NCI-H1092 treated with DMSO at 0.1 percent for 48 hours (cell line): ENCODE measurements around the gene SPAG7.

Source experiments
- DNase-seq: peaks from one replicate; lab custom pipeline; 2025; lab: John Stamatoyannopoulos, UW

Gene SPAG7

GRCh38 chr17:4974115-4974670 lies 6.6 kb upstream of the SPAG7 start:
- DNase-seq: no peak

GRCh38 chr17:4973256-4974114 lies 5.9 kb upstream of the SPAG7 start:
- no peak for DNase-seq

DNA sequence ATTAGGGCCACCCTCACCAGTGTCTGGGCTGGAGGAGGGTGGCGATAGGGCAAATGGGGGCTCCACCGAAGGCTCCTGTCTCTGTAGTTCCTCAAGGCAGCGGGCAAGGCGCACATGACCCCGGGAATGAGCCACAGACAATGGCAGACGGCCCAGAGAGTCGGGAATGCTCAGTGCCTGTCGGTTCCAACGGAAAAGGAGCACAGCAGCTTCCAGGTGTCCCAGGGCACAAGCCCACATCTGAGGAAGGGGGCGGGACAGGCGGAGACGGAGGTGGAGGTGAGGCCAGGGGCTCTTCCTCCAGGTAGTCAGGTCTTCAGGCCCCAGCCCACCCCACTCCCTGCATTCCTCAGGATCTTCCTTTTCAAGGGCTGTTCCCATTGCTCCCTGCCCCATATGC lies 5.1 kb upstream of the SPAG7 start:
- no peak for DNase-seq

- no peak for DNase-seq
Observed at GRCh38 chr17:4972322-4972721, 4.7 kb upstream of the SPAG7 start.

DNA sequence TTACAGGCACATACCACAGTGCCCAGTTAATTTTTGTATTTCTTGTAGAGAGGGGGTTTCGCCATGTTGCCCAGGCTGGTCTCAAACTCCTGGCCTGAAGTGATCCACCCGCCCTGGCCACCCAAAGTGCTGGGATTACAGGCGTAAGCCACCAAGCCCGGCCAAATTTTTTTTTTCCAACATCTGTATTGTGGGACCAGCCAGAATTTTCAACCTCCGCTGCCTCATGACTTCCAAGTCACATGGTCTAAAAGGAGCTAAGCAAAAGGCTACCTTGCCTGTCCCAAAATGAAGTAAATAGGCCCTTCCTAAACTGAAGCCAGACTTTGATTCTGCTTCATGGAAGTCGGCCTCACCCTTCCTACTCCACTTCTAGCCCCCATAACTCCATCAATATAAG lies 4.2 kb upstream of the SPAG7 start:
- DNase-seq: no peak

- DNase-seq: no peak
Observed at GRCh38 chr17:4970273-4970672, 2.7 kb upstream of the SPAG7 start.

- DNase-seq: no peak
Observed at GRCh38 chr17:4969551-4970173, 2.0 kb upstream of the SPAG7 start.

DNA sequence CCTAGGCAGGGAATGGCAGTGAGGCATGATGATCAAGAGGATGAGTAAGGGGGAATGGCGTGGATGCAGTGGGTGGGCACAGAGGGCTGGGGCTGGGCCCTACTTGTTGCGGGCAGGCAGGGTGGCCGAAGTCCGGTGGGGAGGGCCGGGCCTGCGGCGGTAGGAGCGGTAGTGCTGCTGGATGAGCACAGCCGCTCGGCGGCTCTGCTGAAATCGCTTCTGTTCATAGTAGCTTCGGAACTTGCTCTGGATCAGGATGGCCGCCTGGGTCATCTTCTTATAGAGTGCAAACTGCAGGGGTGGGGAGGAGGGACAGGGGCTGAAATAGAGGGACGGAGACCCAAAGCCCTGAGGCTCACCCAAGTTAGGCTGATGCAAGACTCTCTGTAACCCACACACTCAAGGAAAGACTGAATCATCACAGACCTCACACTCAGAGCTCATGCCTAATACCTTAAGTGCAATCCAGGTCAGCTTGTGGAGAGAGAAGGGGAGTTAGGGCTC lies 1.5 kb upstream of the SPAG7 start:
- DNase-seq: no peak

DNA sequence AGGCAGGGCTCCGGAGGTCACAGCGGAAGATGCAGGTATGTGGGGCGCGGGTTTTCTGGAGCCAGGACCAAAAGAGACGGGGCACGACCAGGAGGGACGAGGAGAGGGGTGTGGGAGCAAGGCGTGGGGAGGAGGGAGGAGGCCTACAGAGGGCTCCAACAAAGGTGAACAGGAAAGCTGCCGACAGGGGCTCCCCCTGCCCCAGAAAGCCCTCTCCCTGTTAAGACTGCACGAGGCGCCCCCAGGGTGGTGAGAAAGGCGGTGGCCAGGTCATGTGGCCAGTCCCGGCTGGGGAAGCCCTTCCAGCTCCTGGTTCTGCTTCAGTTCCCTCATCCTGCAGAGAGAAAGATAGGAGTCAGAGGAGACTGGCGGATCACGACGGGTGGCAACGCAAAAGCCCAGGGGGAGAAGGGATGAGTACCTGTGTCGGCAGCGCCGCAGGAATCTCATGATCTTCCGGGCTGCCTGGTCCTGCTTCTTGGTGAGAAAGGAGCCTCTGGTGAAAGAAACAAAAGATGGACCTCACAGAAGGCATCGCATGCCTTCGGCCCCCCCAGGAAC lies 949 bp upstream of the SPAG7 start:
- no peak for DNase-seq

DNA sequence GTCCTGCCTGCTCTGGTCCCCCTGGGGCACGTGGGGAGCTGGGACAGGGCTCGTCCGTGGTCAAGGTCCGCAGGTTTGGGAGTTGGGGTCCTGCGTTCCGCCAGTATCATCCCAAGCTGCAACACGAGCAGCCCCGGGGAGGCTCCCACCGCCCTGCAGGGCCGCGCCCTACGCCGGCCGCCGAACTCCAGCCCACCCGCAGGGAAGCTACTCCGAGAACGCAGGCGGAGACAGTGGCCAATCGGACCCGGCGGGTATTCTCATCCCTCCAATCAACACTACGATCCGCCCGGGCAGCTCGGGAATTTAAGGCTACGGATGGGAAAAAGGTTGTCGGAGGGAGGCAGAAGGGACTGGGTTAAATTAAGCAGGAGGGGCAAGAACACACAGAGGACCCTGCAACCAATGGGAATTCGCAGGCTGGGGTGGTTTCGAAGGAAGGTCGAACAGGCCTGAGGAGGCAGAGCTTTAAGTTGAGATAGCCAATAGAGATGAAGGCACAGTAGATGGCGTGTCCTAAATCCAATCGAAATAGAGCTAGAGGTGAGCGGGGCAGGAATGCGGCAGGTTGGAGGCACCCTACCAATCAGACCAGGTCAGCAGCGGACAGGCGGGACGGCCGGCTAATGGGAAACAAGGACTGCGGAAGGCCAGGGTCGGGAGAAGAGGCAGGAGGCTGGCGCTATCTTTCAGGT lies 626 bp downstream of the SPAG7 start:
- DNase-seq: peak; percentile 99

DNA sequence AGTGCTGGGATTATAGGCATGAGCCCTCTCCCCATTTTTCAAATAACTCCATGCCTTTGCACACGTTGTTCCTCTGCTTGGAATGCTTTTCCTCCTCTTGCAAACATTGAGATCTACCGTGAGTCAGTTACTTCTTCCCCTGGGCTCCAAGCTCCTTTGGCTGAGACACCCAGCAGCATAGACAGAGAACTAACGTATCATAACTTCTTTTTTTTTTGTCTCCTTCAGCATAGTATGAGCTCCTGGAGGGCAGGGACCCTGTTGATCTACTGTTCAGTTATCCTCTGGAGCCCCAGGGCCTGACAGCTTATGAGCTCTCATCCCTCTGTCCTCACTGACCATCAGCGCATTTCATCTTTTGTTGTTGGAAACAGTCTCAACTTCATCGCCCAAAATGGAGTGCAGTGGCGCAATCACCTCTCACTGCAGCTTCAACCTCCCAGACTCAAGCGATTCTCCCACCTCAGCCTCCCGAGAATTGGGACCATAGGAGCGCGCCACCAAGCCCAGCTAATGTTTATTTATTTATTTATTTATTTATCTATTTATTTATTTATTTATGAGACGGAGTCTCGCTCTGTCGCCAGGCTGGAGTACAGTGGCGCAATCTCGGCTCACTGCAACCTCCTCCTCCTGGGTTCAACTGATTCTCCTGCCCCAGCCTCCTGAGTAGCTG lies 2.2 kb downstream of the SPAG7 start:
- no peak for DNase-seq

DNA sequence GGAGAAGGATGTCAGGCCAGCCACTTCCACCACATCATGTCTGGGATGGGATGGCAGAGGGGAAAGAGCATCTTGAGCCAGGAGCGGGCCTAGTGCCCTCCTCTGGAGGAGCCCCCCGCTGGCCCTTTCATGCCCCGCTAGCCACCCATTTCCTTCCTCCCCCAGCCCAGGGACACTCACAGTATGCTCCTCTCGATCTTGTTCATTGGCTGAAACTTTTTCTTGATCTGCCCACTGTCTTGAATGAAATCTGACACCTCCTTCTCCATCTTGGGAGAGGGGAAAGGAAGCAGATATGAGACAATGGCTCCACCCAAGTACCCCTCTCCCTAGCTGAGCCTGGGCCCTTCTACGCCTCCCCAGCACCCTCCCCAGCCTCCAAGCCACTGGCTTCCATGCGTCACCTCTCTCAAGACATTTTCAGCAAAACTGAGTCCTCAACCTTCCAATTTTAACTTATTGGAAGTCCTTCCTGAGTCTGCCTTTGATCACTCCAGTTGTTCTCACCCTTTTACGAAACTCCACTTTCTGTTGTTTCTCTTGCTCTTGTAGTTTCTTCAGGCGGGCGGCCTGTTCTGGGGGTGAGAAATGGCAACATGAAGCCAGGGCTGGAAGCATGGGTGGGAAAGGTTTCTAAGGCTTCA lies 7.2 kb downstream of the SPAG7 start:
- no peak for DNase-seq

GRCh38 chr17:4959261-4959965 lies 8.2 kb downstream of the SPAG7 start:
- no peak for DNase-seq

GRCh38 chr17:4958102-4958501 lies 9.5 kb downstream of the SPAG7 start:
- no peak for DNase-seq

DNA sequence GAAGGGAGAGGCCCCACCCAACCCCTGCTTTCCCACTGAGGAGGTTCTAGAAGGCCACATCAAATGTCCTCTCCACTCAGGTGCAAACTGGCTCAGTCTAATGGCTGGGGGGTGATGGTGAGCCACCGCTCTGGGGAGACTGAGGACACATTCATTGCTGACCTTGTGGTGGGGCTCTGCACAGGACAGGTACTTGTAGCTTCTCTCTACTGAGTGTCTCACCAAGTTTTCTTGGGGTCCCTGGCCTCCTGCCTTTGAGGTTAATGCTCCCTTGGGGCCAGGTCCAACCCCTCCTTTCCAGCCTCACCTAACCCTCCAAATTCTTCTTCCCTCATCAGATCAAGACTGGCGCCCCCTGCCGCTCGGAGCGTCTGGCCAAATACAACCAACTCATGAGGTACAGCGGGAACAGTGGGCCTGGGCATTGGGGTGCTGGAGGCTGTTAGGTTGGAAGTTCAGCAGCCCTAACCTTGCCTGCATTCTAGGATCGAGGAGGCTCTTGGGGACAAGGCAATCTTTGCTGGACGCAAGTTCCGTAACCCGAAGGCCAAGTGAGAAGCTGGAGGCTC lies 11.0 kb downstream of the SPAG7 start:
- no peak for DNase-seq

DNA sequence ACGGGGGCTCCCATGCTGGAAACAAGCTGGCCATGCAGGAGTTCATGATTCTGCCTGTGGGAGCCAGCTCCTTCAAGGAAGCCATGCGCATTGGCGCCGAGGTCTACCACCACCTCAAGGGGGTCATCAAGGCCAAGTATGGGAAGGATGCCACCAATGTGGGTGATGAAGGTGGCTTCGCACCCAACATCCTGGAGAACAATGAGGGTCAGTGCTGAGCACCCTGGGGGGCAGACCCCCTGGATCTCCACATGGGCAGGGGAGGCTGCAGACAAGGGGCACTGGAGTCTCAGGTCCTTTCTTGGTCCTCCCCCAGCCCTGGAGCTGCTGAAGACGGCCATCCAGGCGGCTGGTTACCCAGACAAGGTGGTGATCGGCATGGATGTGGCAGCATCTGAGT lies 12.5 kb downstream of the SPAG7 start:
- DNase-seq: no peak

DNA sequence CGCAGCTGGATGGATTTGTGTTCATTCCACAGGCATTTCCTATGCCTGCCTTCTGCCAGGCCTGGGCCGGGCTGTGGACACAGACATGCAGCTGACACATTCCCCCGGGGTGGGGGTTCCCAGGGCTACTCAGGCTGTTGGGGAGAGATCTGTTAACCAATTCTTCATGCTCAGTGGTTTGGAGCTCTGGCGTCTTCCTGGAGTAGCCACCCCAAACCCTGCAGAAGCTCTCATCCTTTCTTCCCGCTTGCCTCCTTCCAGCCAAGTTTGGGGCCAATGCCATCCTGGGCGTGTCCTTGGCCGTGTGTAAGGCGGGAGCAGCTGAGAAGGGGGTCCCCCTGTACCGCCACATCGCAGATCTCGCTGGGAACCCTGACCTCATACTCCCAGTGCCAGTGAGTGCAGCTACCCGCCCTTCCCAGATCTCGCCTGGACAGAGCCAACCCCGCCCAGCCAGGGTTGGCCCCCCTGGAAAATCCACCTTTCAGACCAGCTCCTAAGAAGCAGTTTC lies 14.1 kb downstream of the SPAG7 start:
- no peak for DNase-seq

DNA sequence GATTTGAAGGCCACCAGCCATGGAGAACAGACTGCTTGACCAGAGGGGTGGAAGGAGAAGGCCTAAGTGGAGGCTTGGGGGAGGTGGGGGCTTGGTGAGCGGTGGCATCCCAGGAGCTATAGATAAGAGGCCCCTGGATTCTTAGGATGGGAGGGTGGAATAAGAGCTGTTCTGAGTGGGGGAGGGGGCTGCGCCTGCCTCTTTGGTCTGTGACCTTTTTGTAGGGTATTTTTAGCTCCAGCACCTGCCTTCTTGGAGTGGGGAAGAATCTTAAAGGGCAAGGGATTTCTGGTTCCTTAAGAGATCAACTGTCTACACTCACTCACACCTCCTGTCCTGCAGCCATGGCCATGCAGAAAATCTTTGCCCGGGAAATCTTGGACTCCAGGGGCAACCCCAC lies 16.1 kb downstream of the SPAG7 start:
- DNase-seq: no peak

GRCh38 chr17:4950746-4951204 lies 16.8 kb downstream of the SPAG7 start, which contains the start of gene ENO3:
Gene ENO3 (plus strand): TSS chr17:4951119. CDS start chr17:4951830, 711 bp downstream.
- DNase-seq: peak; percentile 54
